CD4-positive, alpha-beta T cell treated with Interleukin-12 subunit alpha and Interleukin-12 subunit beta, for 1 hour (primary cell): ENCODE data around the gene WDR44.
"Not testable (repeated sequence)": the region's sequence is repeated elsewhere in the genome, so short reads cannot be mapped to it uniquely, and the experiment has no call there.

Experiments
- DNase-seq: peaks from one replicate; pipeline ENCODE4 v3.0.0-alpha.2; 2020

WDR44 gene

DNA sequence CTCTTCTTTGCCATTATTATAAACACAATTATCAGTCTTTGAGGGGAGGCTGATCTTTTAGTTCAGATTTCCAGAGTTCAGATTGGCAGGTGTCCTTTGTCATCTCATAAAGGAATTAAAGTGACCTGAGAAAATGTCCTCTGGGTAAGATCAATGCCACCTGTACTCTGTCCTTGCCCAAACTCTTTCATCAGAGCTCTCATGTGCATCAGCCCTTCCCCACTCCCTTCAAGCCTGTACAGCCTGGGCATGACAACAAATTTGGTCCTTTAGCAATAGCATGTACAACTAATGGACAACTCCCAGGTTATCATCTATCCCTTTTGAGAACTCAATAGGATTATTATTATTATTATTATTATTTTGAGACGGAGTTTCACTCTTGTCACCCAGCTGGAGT, 140.8 kb downstream of the WDR44 start:
- DNase-seq: not testable (repeated sequence)

DNA sequence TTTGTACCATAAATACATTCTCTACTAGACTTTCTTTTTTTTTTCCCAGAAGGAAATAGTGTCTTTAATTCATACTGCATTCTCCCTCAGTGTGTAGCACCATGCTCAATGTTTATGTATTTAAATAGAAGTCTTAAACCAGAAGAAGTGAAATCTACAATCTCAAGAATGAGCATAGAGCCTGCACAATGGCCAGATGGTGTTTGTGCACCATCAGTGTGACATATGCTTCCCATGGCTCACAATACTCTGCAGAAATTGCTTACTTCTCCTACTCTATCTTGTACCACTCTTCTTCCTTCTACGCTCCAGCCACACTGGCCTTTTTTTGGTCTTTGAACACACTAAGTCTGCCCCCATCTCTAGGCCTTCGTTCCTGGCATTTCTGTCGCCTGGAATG, 147.1 kb downstream of the WDR44 start:
- no peak for DNase-seq

DNA sequence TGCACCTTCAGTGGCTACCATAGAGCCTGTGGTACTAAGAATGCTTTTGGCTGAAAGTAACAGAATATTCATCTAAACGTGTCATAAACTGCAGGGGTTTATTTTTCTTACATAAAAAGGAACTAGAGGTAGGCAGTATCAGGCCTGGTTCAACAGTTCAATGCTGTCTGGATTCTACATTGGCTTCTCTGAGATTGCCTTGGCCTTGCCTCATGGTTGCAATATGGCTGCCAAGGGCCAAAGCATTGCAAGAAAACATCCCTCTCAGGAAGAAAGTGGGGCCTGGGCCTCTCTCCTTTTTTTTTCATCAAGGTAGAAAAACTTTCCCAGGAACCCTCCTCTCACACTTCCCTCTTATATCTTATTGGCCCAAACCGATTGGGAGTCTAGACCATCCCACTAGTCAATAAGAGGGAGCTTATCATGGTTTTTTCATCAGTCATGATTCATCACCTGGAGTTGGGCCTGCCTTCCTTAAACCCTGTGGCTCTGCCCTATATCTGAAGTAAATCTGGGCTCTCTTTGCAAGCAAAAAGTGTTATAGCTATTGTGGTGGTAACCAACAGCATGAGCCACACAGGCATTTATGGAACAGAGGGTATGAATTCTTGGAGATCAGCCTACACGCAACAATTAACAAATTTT, 147.9 kb downstream of the WDR44 start:
- DNase-seq: no peak

DNA sequence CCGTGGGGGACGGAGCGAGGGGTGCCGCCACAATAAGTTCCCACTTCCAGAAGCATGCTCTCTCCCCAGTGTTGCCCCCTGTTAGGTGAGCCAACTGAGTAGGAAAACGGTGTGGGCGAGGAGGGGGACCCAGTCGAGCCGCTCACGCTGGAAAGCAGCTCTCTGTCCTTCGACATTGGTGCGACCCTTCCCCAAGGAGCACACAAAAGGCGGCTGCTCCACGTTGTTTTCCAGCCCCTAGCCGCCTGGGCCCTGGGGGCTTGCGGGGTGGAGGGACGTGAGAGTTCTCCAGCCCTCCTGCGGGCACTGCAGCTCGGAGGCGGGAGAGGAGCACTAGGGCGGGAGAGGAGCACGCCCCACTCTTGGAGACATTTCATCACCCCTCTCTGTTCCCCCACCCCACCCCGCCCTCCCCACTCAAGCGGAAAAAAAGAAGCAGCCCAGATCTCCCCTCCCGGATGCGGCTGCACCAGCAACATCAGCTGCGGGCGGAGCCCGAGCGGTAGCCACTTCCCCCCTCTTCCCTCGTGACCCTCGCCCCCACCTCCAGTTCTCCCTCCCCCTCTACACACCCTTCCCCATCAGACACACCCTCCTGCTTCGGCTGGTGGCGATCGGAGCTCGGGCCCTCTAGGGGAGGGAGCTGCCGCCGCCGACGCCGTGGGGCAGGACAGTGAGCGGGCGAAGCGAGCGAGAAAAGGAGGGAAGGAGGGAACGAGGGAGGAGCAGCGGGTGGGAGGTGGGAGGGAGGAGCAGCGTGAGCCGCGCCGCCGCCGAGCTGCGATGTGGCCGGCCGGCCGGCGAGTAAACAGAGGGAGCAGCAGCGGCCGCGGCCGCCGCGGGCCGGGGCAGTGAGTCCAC, 149.4 kb downstream of the WDR44 start, which contains the start of gene DOCK11:
Gene DOCK11, plus strand, starts transcription at position 755 of the 861 bp plus-strand sequence. CDS start 157 bp downstream, outside the sequence.
- peak; percentile 87 for DNase-seq

DNA sequence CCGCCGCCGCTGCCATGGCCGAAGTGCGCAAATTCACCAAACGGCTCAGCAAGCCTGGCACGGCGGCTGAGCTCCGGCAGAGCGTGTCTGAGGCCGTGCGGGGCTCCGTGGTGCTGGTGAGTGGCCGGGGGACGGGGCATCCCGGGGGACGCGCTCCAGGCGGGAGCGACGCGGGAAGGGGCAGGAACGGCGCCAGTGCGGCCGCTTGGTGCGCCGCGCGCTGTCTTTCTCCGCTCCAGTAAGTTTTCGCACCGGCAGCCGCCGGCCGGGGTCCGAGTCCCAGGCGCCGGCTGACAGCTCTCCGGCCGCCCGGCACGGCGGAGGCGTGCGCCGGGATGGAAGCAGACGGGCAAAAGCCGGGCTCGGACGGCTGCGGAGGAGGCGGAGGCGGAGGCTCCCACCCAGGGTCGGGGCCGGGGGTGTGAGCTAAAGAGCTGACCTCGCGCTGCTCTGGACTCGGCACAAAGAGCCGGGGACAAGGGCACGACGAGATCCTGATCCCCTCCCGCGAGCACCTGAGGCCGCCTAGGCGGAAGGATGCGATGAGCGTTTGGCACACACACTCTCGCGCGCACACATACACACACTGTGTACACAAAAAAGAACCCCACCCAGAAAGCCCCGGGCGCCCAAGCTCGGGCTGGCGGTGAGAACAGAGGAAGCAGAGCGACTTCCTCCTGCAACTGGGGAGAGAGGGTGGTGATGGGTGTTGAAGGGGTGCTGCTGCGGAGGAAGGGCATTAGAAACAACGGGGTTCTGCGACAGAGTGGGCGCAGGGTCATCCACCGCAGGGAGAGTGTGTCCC, 150.3 kb downstream of the WDR44 start:
- peak; percentile 85 for DNase-seq

DNA sequence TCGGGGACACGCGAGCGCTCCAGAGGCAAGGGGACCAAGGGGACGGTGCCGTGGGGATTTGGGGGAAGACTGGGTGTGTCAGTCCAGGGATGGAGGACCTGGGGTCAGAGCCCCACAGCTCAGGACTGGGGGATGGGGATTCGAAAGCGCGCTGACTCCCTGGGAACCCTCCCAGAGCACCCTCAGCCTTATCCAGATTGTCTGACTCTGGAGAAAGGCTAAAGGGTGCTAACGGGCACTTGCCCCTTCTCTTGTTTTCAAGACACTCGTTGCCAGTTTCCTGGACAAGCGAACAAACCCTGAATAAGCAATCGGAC, 150.8 kb downstream of the WDR44 start:
- DNase-seq: no peak

DNA sequence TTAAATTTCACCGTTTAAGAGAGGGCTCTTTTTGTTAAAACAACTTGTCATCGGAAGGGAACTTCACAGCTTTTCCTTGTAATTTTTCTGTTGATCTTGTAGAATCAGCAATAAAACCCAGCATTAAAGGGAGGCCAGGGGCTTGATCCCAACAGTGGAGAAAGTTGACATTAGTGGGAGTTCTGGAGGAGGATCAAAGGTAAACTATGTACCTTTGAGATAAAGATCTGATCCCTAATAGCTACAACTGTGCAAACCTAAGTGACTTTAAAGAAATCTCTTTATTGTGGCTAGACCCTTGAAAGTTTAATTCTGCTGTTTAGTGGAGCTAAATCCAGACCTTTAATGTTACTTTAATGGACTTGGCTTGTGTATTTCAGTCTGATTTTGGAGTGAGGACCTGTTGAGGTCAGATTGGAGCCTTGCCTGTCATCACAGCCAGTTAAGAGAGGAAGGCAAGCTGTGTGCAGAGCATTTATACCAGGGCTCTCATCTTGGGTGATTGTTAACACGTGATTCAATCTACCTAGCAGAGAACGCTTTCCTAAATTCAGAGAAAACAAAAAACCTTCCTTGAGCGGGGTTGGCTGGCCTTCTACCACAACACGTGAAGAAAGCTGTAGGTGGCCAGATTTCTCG, 151.4 kb downstream of the WDR44 start:
- DNase-seq: peak; percentile 55

DNA sequence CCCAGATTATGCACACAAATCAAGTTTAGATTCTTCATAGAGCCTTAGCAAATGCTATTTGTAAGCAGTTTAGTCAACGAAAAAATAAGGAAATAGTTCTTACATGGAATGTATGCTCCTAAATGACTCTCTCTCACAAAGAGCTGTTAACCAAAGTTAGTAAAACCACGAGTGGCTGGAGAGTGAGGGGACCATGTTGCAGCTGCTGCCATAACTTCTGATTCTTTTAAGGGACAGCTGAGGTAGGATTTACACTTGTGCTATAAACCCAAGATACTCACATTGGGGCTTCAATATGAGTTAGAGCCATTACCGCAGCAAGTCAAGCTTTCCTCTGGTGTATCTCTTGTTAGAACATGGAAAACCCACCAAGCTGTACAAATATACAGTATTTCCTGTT, 152.4 kb downstream of the WDR44 start:
- no peak for DNase-seq

DNA sequence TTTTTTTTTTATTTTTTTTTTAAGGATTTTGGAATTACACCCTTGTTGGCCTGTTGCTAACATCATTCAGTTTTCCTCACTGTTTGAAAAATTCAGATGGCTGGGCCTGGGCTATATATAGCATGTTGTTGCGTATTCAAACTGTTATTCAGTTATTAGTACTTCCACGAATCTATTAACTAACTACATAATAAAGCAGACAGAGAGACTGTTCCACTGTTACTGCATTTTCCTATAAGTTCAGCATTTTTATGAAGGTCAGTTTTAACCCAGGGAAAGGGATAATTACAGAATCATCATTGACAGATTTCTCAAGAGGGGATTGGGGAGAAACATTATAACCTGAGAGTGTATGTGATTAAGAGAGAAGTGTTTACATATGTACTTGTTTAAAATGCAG, 152.8 kb downstream of the WDR44 start:
- DNase-seq: no peak

DNA sequence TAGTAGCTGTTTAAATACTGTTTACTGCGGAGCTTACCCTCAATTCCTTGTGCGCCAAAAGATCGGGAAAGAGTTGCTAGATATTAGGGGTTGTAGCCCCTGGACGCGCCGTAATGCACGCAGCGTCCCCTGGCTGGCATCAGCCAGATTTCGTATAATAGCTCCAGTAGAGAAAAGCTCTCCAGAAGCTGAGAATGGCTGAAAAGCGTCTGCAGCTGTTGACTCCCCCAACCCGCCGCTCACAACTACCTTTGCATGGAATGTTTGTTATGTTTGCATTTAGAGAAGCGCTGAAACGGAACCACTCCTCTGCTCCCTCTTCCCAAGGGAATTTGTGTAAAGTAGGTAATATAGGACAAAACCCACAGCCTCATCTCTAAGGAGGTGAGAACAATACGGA, 153.4 kb downstream of the WDR44 start:
- no peak for DNase-seq
